ENCODE measurements around the gene CAPZA1.

Gene CAPZA1

DNA sequence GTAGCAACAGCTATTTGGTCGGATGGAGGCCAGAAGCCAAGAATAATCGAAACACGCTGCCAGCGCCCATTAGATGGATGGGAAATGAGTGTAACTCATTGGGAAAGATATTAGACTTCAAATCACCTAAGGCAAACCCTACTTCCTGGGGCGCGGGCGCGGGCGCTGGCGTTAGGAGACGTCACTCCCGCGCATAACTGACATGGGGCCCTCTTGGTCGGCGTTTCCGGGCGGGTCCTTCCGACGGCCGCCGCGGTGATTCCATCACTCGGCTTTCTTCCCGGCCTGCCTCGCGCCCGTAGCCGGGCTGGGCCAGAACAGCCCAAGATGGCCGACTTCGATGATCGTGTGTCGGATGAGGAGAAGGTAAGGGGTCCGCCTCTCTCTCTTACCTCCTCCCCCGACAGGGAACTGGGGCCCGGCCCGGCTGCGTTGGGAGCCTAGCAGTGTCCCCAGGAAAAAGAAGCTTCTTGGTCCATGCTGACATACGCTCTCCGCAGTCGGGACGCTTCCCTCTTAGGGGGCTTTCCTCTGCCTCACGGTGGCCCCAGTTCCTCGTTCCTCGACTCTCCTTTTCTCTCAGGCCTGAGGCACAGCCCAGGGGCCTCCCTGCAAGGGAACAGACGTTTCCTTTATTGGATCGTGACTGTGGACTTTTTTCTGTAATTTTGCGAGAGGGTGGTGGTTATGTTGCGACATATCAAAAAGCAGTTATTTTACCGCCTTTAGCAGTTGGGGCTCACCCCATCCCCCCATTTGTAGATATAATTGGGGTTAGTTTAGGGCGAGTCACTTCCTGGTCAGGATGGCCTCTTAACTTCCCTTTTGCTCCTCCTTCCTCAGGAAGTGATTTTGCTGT lies at the start of gene CAPZA1:
Gene CAPZA1 (plus strand): TSS at position 315 of the 859 bp plus-strand sequence. CDS start 13 bp downstream, at position 328.
- ATAC-seq (replicated peaks; ENCODE audit: extremely low read depth, poor library complexity, severe bottlenecking) (peak; percentile 76), DNase-seq (ENCODE audit: low spot score in 2 of 2) (peak; percentile 79 to 89)
- Mint-ChIP-seq H3K4me1 (peaks cover 50% of the 10 kb centered on the region), H3K27me3 (no peaks in the 10 kb centered on the region), H3K4me3 (peak within 1 kb of the TSS; percentile 91), H3K36me3 (ENCODE audit: insufficient read depth) (peaks cover 59% of the 10 kb centered on the region), H3K27ac (ENCODE audit: low read depth) (peak within 1 kb of the TSS; percentile 99), H3K9me3 (no peaks in the 10 kb centered on the region)

DNA sequence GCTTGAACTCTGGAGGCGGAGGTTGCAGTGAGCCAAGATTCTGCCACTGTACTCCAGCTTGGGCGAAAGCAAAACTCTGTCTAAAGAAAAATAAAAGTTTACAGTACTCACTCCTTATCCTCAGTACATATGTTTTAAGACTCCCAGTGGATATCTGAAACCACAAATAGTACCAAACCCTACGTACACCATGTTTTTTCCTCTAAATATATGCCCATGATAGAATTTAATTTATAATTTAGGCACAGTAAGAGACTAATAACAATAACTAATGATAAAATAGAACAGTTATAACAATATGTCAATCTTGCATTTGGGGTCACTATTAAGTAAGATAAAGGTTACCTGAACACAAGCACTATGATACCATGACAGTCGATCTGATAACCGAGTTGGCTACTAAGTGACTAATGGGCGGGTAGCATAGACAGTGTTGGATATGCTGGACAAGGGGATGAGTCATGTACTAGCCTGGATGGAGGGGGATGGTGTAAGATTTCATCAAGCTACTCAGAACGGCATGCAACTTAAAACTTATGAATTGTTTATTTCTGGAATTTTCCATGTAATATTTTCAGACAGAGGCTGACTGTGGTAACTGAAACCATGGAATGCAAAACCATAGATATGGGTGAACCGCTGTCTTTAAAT lies 44.4 kb upstream of the CAPZA1 start:
- no peaks in the 10 kb centered on the region for H3K4me1 Mint-ChIP-seq
- H3K27ac Mint-ChIP-seq (ENCODE audit: low read depth), result no peak overlapping the region
- H3K36me3 Mint-ChIP-seq (ENCODE audit: insufficient read depth), result peaks cover 25% of the 10 kb centered on the region
- no peak overlapping the region for H3K4me3 Mint-ChIP-seq
- H3K27me3 Mint-ChIP-seq, result no peaks in the 10 kb centered on the region
- DNase-seq (ENCODE audit: low spot score in 2 of 2), result no peak
- no peaks in the 10 kb centered on the region for H3K9me3 Mint-ChIP-seq
- ATAC-seq (replicated peaks; ENCODE audit: extremely low read depth, poor library complexity, severe bottlenecking), result no peak

GRCh38 chr1:112576240-112576639 lies 43.4 kb upstream of the CAPZA1 start:
- Mint-ChIP-seq H3K27ac (ENCODE audit: low read depth) (no peak overlapping the region), H3K27me3 (no peaks in the 10 kb centered on the region), H3K36me3 (ENCODE audit: insufficient read depth) (peaks cover 25% of the 10 kb centered on the region), H3K9me3 (no peaks in the 10 kb centered on the region), H3K4me3 (no peak overlapping the region), H3K4me1 (no peaks in the 10 kb centered on the region)
- ATAC-seq (replicated peaks; ENCODE audit: extremely low read depth, poor library complexity, severe bottlenecking) (no peak), DNase-seq (ENCODE audit: low spot score in 2 of 2) (no peak)

DNA sequence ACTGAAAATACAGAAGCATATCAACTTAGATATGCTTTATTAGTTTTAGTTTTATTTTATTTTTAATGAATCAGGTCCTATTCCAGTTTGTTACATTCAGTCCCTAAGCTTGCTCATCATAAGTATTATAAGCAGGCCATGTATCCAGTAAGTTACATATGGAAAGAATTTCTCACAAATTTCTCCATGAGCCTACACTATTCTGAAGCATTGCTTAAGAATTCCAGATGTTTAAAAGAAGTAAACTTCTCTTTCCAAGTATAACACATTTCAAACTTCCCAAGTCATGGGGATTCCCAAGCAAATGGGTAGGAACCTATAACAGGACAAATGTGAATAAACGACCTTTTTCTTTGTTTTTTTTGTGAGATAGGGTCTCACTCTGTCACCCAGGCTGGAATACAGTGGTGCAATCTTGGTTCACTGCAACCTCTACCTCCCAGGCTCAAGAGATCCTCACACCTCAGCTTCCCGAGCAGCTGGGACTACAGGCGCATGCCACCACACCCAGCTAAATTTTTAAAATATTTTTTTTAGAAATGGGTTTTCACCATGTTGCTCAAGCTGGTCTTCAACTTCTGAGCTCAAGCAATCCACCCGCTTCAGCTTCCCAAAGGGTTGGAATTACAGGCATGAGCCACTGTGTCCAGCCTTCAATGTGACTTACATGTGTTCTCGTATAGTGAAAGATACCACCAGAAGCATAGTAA lies 39.7 kb upstream of the CAPZA1 start:
- no peak for DNase-seq (ENCODE audit: low spot score in 2 of 2)
- no peak overlapping the region for H3K27ac Mint-ChIP-seq (ENCODE audit: low read depth)

GRCh38 chr1:112581586-112582192 lies 37.9 kb upstream of the CAPZA1 start:
- H3K4me3 Mint-ChIP-seq, result no peak overlapping the region
- H3K27me3 Mint-ChIP-seq, result no peaks in the 10 kb centered on the region
- DNase-seq (ENCODE audit: low spot score in 2 of 2), result no peak
- ATAC-seq (replicated peaks; ENCODE audit: extremely low read depth, poor library complexity, severe bottlenecking), result no peak
- H3K27ac Mint-ChIP-seq (ENCODE audit: low read depth), result no peak overlapping the region
- peaks cover 14% of the 10 kb centered on the region for H3K36me3 Mint-ChIP-seq (ENCODE audit: insufficient read depth)
- H3K4me1 Mint-ChIP-seq, result no peaks in the 10 kb centered on the region
- no peaks in the 10 kb centered on the region for H3K9me3 Mint-ChIP-seq

More for the DNA sequence above, 39.7 kb upstream of the CAPZA1 start:
- H3K36me3 Mint-ChIP-seq (ENCODE audit: insufficient read depth), result peaks cover 18% of the 10 kb centered on the region
- H3K4me1 Mint-ChIP-seq, result no peaks in the 10 kb centered on the region
- no peaks in the 10 kb centered on the region for H3K27me3 Mint-ChIP-seq
- ATAC-seq (replicated peaks; ENCODE audit: extremely low read depth, poor library complexity, severe bottlenecking), result no peak
- no peaks in the 10 kb centered on the region for H3K9me3 Mint-ChIP-seq
- H3K4me3 Mint-ChIP-seq, result no peak overlapping the region

DNA sequence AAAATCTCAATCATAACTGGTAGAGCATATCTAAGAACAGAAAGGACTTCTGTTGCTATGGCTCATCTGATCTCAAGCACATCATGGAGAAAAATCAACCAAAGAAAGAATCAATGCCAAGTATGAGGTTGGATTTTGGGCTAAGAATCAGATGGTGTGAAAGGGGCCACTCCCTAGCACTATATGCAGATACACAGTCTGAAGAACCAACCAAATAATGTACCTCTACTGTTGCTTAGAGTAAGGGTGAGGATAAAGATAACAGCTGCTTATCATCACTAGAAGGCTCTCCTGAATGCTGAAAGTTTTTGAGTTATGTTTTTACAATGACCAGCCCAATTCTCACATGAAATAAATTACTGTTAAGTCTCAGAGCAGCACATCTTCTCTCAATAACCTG lies 36.3 kb upstream of the CAPZA1 start:
- Mint-ChIP-seq H3K27me3 (no peaks in the 10 kb centered on the region), H3K9me3 (no peaks in the 10 kb centered on the region), H3K4me3 (no peak overlapping the region), H3K4me1 (no peaks in the 10 kb centered on the region), H3K36me3 (ENCODE audit: insufficient read depth) (peaks cover 5% of the 10 kb centered on the region), H3K27ac (ENCODE audit: low read depth) (no peak overlapping the region)
- ATAC-seq (replicated peaks; ENCODE audit: extremely low read depth, poor library complexity, severe bottlenecking), result no peak
- no peak for DNase-seq (ENCODE audit: low spot score in 2 of 2)

- no peak for ATAC-seq (replicated peaks; ENCODE audit: extremely low read depth, poor library complexity, severe bottlenecking)
- H3K9me3 Mint-ChIP-seq, result no peaks in the 10 kb centered on the region
- DNase-seq (ENCODE audit: low spot score in 2 of 2), result no peak
- H3K36me3 Mint-ChIP-seq (ENCODE audit: insufficient read depth), result peaks cover 5% of the 10 kb centered on the region
- H3K27me3 Mint-ChIP-seq, result no peaks in the 10 kb centered on the region
- no peaks in the 10 kb centered on the region for H3K4me1 Mint-ChIP-seq
- H3K27ac Mint-ChIP-seq (ENCODE audit: low read depth), result no peak overlapping the region
- H3K4me3 Mint-ChIP-seq, result no peak overlapping the region
These were observed 29.9 kb upstream of the CAPZA1 start for GRCh38 chr1:112589766-112590165.

DNA sequence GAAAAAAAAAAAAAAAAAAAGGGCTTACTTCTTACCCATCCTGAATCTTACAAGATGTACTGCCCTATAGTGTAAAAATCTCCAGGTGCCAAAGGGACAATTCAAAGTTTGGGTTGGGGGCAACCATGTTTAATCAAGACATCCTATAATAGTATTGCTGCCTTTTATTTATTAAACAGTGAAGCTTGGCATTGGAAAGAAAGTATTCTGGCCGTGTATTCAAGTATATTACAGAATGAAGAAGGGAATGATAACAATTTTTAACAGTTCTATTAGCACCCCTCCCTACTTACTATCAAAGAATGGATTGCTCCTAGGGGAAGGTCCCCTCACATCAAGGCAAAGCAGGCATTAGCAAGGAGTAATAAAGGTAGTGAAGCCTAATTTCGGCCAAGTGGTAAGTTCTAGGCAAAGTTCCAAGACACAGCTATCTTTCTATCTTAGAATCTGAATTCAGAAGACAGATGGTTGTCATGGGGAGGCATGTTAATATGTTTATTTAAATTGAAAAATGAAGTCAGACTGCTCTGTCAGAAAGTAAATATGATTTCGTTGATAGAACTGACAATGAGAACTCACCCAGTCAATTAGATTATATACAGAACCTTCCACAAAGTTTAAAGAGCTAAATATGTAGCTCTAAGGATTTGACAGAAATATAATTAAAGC lies 25.3 kb upstream of the CAPZA1 start:
- no peak for DNase-seq (ENCODE audit: low spot score in 2 of 2)
- H3K36me3 Mint-ChIP-seq (ENCODE audit: insufficient read depth), result peaks cover 7% of the 10 kb centered on the region
- no peaks in the 10 kb centered on the region for H3K27me3 Mint-ChIP-seq
- no peaks in the 10 kb centered on the region for H3K9me3 Mint-ChIP-seq
- no peak overlapping the region for H3K4me3 Mint-ChIP-seq
- peak overlapping the region; percentile 8 for H3K27ac Mint-ChIP-seq (ENCODE audit: low read depth)
- H3K4me1 Mint-ChIP-seq, result no peaks in the 10 kb centered on the region
- no peak for ATAC-seq (replicated peaks; ENCODE audit: extremely low read depth, poor library complexity, severe bottlenecking)

DNA sequence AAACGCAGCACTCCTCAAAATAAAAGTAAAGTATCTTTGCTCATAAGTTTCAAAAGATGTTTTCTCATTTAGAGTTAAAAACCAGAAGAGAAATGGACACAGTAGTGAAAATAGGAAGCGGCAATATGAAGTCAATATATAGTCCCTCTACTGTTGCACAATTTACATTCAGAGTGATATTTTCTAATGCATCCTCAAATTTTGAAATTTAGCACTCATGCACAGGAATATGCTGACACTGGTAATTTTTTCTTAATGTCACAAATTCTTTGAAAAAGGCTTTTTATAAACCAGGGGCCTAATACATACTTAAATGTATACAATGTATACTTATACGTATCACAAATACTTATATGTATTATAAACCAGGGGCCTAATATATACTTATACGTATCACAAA lies 20.2 kb upstream of the CAPZA1 start:
- no peaks in the 10 kb centered on the region for H3K27me3 Mint-ChIP-seq
- DNase-seq (ENCODE audit: low spot score in 2 of 2), result no peak
- H3K9me3 Mint-ChIP-seq, result no peaks in the 10 kb centered on the region
- H3K4me3 Mint-ChIP-seq, result no peak overlapping the region
- H3K27ac Mint-ChIP-seq (ENCODE audit: low read depth), result no peak overlapping the region
- ATAC-seq (replicated peaks; ENCODE audit: extremely low read depth, poor library complexity, severe bottlenecking), result no peak
- peaks cover 13% of the 10 kb centered on the region for H3K36me3 Mint-ChIP-seq (ENCODE audit: insufficient read depth)
- no peaks in the 10 kb centered on the region for H3K4me1 Mint-ChIP-seq

- DNase-seq (ENCODE audit: low spot score in 2 of 2), result no peak
- H3K27me3 Mint-ChIP-seq, result no peaks in the 10 kb centered on the region
- no peak for ATAC-seq (replicated peaks; ENCODE audit: extremely low read depth, poor library complexity, severe bottlenecking)
- no peak overlapping the region for H3K27ac Mint-ChIP-seq (ENCODE audit: low read depth)
- H3K9me3 Mint-ChIP-seq, result no peaks in the 10 kb centered on the region
- no peaks in the 10 kb centered on the region for H3K4me1 Mint-ChIP-seq
- H3K4me3 Mint-ChIP-seq, result no peak overlapping the region
- peaks cover 24% of the 10 kb centered on the region for H3K36me3 Mint-ChIP-seq (ENCODE audit: insufficient read depth)
These were observed 16.6 kb upstream of the CAPZA1 start for GRCh38 chr1:112603012-112603411.

DNA sequence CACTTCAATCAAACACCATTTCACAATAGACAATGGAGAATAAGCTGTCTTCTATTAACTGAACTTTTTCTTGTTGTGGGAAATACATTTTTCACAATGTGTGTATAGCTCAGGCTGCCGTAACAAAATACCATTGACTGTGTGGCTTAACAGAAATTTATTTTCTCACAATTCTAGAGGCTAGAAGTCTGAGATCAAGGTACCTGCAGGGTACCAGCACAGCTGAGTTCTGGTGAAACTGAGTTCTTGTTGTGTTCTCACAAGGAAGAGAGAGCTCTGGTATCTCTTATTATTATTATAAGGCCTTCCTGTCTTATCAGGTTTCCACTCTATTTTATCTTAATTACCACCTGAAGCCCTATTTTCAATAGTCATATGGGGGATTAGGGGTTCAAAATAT lies 16.1 kb upstream of the CAPZA1 start:
- no peak overlapping the region for H3K4me3 Mint-ChIP-seq
- peaks cover 24% of the 10 kb centered on the region for H3K36me3 Mint-ChIP-seq (ENCODE audit: insufficient read depth)
- H3K9me3 Mint-ChIP-seq, result no peaks in the 10 kb centered on the region
- DNase-seq (ENCODE audit: low spot score in 2 of 2) (no peak), ATAC-seq (replicated peaks; ENCODE audit: extremely low read depth, poor library complexity, severe bottlenecking) (no peak)
- no peaks in the 10 kb centered on the region for H3K27me3 Mint-ChIP-seq
- H3K4me1 Mint-ChIP-seq, result no peaks in the 10 kb centered on the region
- no peak overlapping the region for H3K27ac Mint-ChIP-seq (ENCODE audit: low read depth)
